ENCODE measurements around the gene ZNF853.

Gene ZNF853

GRCh38 chr7:6649241-6649961, 34.0 kb downstream of the ZNF853 start:
- no peaks in the 10 kb centered on the region for H3K4me1 ChIP-seq (ENCODE audit: insufficient read depth, low read length)
- peaks cover 25% of the 10 kb centered on the region for H3K36me3 ChIP-seq (ENCODE audit: insufficient read depth, low read length)
- no peaks in the 10 kb centered on the region for H3K9me3 ChIP-seq (ENCODE audit: low read length)
- no peak overlapping the region for H3K4me3 ChIP-seq (ENCODE audit: low read depth in 1 of 2, low read length in 2 of 2)
- H3K27ac ChIP-seq (ENCODE audit: low read depth, low read length), result no peak overlapping the region
- no peak overlapping the region for H3K9ac ChIP-seq (ENCODE audit: low read length)
- no peaks in the 10 kb centered on the region for H3K27me3 ChIP-seq (ENCODE audit: control insufficient read depth in 1 of 2, insufficient read depth in 2 of 2, low read length in 2 of 2)

GRCh38 chr7:6650086-6650485, 34.7 kb downstream of the ZNF853 start:
- Histone ChIP-seq H3K36me3 (ENCODE audit: insufficient read depth, low read length) (peaks cover 20% of the 10 kb centered on the region), H3K9ac (ENCODE audit: low read length) (no peak overlapping the region)

GRCh38 chr7:6650521-6651011, 35.2 kb downstream of the ZNF853 start:
- no peaks in the 10 kb centered on the region for H3K27me3 ChIP-seq (ENCODE audit: control insufficient read depth in 1 of 2, insufficient read depth in 2 of 2, low read length in 2 of 2)
- H3K9ac ChIP-seq (ENCODE audit: low read length), result no peak overlapping the region
- H3K9me3 ChIP-seq (ENCODE audit: low read length), result no peaks in the 10 kb centered on the region
- H3K27ac ChIP-seq (ENCODE audit: low read depth, low read length), result no peak overlapping the region
- H3K4me1 ChIP-seq (ENCODE audit: insufficient read depth, low read length), result no peaks in the 10 kb centered on the region
- H3K4me3 ChIP-seq (ENCODE audit: low read depth in 1 of 2, low read length in 2 of 2), result no peak overlapping the region
- H3K36me3 ChIP-seq (ENCODE audit: insufficient read depth, low read length), result peaks cover 20% of the 10 kb centered on the region

More at GRCh38 chr7:6650086-6650485, 34.7 kb downstream of the ZNF853 start:
- Histone ChIP-seq H3K4me3 (ENCODE audit: low read depth in 1 of 2, low read length in 2 of 2) (no peak overlapping the region), H3K9me3 (ENCODE audit: low read length) (no peaks in the 10 kb centered on the region), H3K27me3 (ENCODE audit: control insufficient read depth in 1 of 2, insufficient read depth in 2 of 2, low read length in 2 of 2) (no peaks in the 10 kb centered on the region), H3K4me1 (ENCODE audit: insufficient read depth, low read length) (no peaks in the 10 kb centered on the region), H3K27ac (ENCODE audit: low read depth, low read length) (no peak overlapping the region)

- H3K27ac ChIP-seq (ENCODE audit: low read depth, low read length), result no peak overlapping the region
- no peaks in the 10 kb centered on the region for H3K4me1 ChIP-seq (ENCODE audit: insufficient read depth, low read length)
- H3K4me3 ChIP-seq (ENCODE audit: low read depth in 1 of 2, low read length in 2 of 2), result no peak overlapping the region
- no peak overlapping the region for H3K9ac ChIP-seq (ENCODE audit: low read length)
- H3K27me3 ChIP-seq (ENCODE audit: control insufficient read depth in 1 of 2, insufficient read depth in 2 of 2, low read length in 2 of 2), result no peaks in the 10 kb centered on the region
- peaks cover 16% of the 10 kb centered on the region for H3K36me3 ChIP-seq (ENCODE audit: insufficient read depth, low read length)
- H3K9me3 ChIP-seq (ENCODE audit: low read length), result no peaks in the 10 kb centered on the region
Observed at GRCh38 chr7:6651851-6652445, 36.5 kb downstream of the ZNF853 start.

- peaks cover 16% of the 10 kb centered on the region for H3K36me3 ChIP-seq (ENCODE audit: insufficient read depth, low read length)
Observed at GRCh38 chr7:6652446-6653011, 37.1 kb downstream of the ZNF853 start.

GRCh38 chr7:6653071-6654003, 37.9 kb downstream of the ZNF853 start:
- H3K36me3 ChIP-seq (ENCODE audit: insufficient read depth, low read length), result peaks cover 16% of the 10 kb centered on the region

More at GRCh38 chr7:6652446-6653011, 37.1 kb downstream of the ZNF853 start:
- no peak overlapping the region for H3K9ac ChIP-seq (ENCODE audit: low read length)
- no peaks in the 10 kb centered on the region for H3K27me3 ChIP-seq (ENCODE audit: control insufficient read depth in 1 of 2, insufficient read depth in 2 of 2, low read length in 2 of 2)
- no peaks in the 10 kb centered on the region for H3K4me1 ChIP-seq (ENCODE audit: insufficient read depth, low read length)
- H3K4me3 ChIP-seq (ENCODE audit: low read depth in 1 of 2, low read length in 2 of 2), result no peak overlapping the region
- no peak overlapping the region for H3K27ac ChIP-seq (ENCODE audit: low read depth, low read length)
- no peaks in the 10 kb centered on the region for H3K9me3 ChIP-seq (ENCODE audit: low read length)

GRCh38 chr7:6654113-6654841, 38.9 kb downstream of the ZNF853 start:
- H3K4me1 ChIP-seq (ENCODE audit: insufficient read depth, low read length), result no peaks in the 10 kb centered on the region
- peaks cover 14% of the 10 kb centered on the region for H3K36me3 ChIP-seq (ENCODE audit: insufficient read depth, low read length)
- H3K4me3 ChIP-seq (ENCODE audit: low read depth in 1 of 2, low read length in 2 of 2), result no peak overlapping the region
- H3K27me3 ChIP-seq (ENCODE audit: control insufficient read depth in 1 of 2, insufficient read depth in 2 of 2, low read length in 2 of 2), result no peaks in the 10 kb centered on the region
- no peak overlapping the region for H3K27ac ChIP-seq (ENCODE audit: low read depth, low read length)
- no peak overlapping the region for H3K9ac ChIP-seq (ENCODE audit: low read length)
- no peaks in the 10 kb centered on the region for H3K9me3 ChIP-seq (ENCODE audit: low read length)

More at GRCh38 chr7:6653071-6654003, 37.9 kb downstream of the ZNF853 start:
- no peak overlapping the region for H3K4me3 ChIP-seq (ENCODE audit: low read depth in 1 of 2, low read length in 2 of 2)
- H3K4me1 ChIP-seq (ENCODE audit: insufficient read depth, low read length), result no peaks in the 10 kb centered on the region
- H3K27ac ChIP-seq (ENCODE audit: low read depth, low read length), result no peak overlapping the region
- no peak overlapping the region for H3K9ac ChIP-seq (ENCODE audit: low read length)
- H3K27me3 ChIP-seq (ENCODE audit: control insufficient read depth in 1 of 2, insufficient read depth in 2 of 2, low read length in 2 of 2), result no peaks in the 10 kb centered on the region
- no peaks in the 10 kb centered on the region for H3K9me3 ChIP-seq (ENCODE audit: low read length)

GRCh38 chr7:6654842-6655610, 39.6 kb downstream of the ZNF853 start:
- Histone ChIP-seq H3K36me3 (ENCODE audit: insufficient read depth, low read length) (peaks cover 12% of the 10 kb centered on the region), H3K4me3 (ENCODE audit: low read depth in 1 of 2, low read length in 2 of 2) (no peak overlapping the region), H3K9ac (ENCODE audit: low read length) (no peak overlapping the region), H3K9me3 (ENCODE audit: low read length) (no peaks in the 10 kb centered on the region), H3K4me1 (ENCODE audit: insufficient read depth, low read length) (no peaks in the 10 kb centered on the region), H3K27me3 (ENCODE audit: control insufficient read depth in 1 of 2, insufficient read depth in 2 of 2, low read length in 2 of 2) (no peaks in the 10 kb centered on the region), H3K27ac (ENCODE audit: low read depth, low read length) (no peak overlapping the region)

GRCh38 chr7:6655636-6656385, 40.4 kb downstream of the ZNF853 start:
- Histone ChIP-seq H3K4me1 (ENCODE audit: insufficient read depth, low read length) (no peaks in the 10 kb centered on the region), H3K27ac (ENCODE audit: low read depth, low read length) (no peak overlapping the region), H3K9me3 (ENCODE audit: low read length) (no peaks in the 10 kb centered on the region), H3K27me3 (ENCODE audit: control insufficient read depth in 1 of 2, insufficient read depth in 2 of 2, low read length in 2 of 2) (no peaks in the 10 kb centered on the region), H3K4me3 (ENCODE audit: low read depth in 1 of 2, low read length in 2 of 2) (no peak overlapping the region), H3K36me3 (ENCODE audit: insufficient read depth, low read length) (peaks cover 12% of the 10 kb centered on the region), H3K9ac (ENCODE audit: low read length) (no peak overlapping the region)

GRCh38 chr7:6656413-6656812, 41.0 kb downstream of the ZNF853 start:
- Histone ChIP-seq H3K4me3 (ENCODE audit: low read depth in 1 of 2, low read length in 2 of 2) (no peak overlapping the region), H3K36me3 (ENCODE audit: insufficient read depth, low read length) (peaks cover 12% of the 10 kb centered on the region), H3K9me3 (ENCODE audit: low read length) (no peaks in the 10 kb centered on the region), H3K9ac (ENCODE audit: low read length) (no peak overlapping the region), H3K27ac (ENCODE audit: low read depth, low read length) (no peak overlapping the region), H3K27me3 (ENCODE audit: control insufficient read depth in 1 of 2, insufficient read depth in 2 of 2, low read length in 2 of 2) (no peaks in the 10 kb centered on the region), H3K4me1 (ENCODE audit: insufficient read depth, low read length) (no peaks in the 10 kb centered on the region)

All from muscle layer of colon (tissue), 2 donors.